HuH-7.5 (cell line): ENCODE data around the gene CDH24.
A peak's percentile ranks its signal among the peaks of the same experiment; 100 is the strongest.

Source experiments
- DNase-seq: peaks from one replicate; pipeline ENCODE4 v3.0.0; 2011; ENCODE audit warnings: low spot score

CDH24 gene

GRCh38 chr14:23066368-23066767 is 9.0 kb upstream of the CDH24 start:
- DNase-seq, result no peak

- DNase-seq, result no peak
Observed at GRCh38 chr14:23063601-23064000, 6.3 kb upstream of the CDH24 start.

GRCh38 chr14:23062002-23062401 is 4.7 kb upstream of the CDH24 start:
- DNase-seq, result peak; percentile 82

GRCh38 chr14:23060536-23061260 is 3.4 kb upstream of the CDH24 start:
- no peak for DNase-seq

- DNase-seq, result no peak
Observed at GRCh38 chr14:23058654-23059504, 1.6 kb upstream of the CDH24 start.

GRCh38 chr14:23057757-23058653 is 685 bp upstream of the CDH24 start:
- DNase-seq, result peak; percentile 98

GRCh38 chr14:23056145-23056955 is 970 bp downstream of the CDH24 start:
- DNase-seq, result peak; percentile 98

GRCh38 chr14:23055621-23056144 is 1.6 kb downstream of the CDH24 start:
- no peak for DNase-seq

GRCh38 chr14:23055147-23055550 is 2.2 kb downstream of the CDH24 start:
- DNase-seq, result no peak

GRCh38 chr14:23054000-23054811 is 3.1 kb downstream of the CDH24 start:
- peak; percentile 70 for DNase-seq

- DNase-seq, result no peak
Observed at GRCh38 chr14:23053426-23053825, 3.9 kb downstream of the CDH24 start.

- DNase-seq, result no peak
Observed at GRCh38 chr14:23052671-23053070, 4.6 kb downstream of the CDH24 start.

GRCh38 chr14:23052182-23052623 is 5.1 kb downstream of the CDH24 start:
- no peak for DNase-seq

GRCh38 chr14:23051141-23052057 is 5.9 kb downstream of the CDH24 start:
- DNase-seq, result no peak

GRCh38 chr14:23049011-23049410 is 8.3 kb downstream of the CDH24 start:
- no peak for DNase-seq

- DNase-seq, result no peak
Observed at GRCh38 chr14:23047751-23048693, 9.3 kb downstream of the CDH24 start.

GRCh38 chr14:23047034-23047634 is 10.2 kb downstream of the CDH24 start:
- DNase-seq, result no peak
